ENCODE results near the gene SLC25A12.
"Not testable (repeated sequence)": the region's sequence is repeated elsewhere in the genome, so short reads cannot be mapped to it uniquely, and the experiment has no call there.

Gene SLC25A12

DNA sequence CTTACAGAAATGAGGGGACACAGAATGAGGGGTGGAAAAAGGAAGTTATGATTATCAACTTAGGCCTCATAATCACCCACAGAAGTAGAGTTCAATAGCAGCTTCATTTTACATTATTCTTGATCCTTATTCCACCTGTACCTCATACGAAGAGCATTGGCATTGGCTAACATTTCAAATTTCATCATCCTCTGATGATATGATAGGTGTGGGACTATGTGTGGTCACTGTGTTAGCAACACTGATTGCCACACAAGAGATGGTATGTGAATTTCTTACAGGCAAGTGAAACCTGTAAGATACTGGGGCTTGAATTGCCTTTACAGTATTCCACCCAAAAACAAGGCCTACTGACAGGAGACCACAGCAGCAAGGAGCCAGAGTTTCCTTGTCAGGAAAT lies 14.2 kb upstream of the SLC25A12 start:
- no peak for DNase-seq (ENCODE audit: low spot score)
- TF ChIP-seq, protein P1, sequence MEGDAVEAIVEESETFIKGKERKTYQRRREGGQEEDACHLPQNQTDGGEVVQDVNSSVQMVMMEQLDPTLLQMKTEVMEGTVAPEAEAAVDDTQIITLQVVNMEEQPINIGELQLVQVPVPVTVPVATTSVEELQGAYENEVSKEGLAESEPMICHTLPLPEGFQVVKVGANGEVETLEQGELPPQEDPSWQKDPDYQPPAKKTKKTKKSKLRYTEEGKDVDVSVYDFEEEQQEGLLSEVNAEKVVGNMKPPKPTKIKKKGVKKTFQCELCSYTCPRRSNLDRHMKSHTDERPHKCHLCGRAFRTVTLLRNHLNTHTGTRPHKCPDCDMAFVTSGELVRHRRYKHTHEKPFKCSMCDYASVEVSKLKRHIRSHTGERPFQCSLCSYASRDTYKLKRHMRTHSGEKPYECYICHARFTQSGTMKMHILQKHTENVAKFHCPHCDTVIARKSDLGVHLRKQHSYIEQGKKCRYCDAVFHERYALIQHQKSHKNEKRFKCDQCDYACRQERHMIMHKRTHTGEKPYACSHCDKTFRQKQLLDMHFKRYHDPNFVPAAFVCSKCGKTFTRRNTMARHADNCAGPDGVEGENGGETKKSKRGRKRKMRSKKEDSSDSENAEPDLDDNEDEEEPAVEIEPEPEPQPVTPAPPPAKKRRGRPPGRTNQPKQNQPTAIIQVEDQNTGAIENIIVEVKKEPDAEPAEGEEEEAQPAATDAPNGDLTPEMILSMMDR (IDR thresholded peaks at IDR 0.05; ENCODE audit: extremely low read depth, missing control alignments), result no peak

DNA sequence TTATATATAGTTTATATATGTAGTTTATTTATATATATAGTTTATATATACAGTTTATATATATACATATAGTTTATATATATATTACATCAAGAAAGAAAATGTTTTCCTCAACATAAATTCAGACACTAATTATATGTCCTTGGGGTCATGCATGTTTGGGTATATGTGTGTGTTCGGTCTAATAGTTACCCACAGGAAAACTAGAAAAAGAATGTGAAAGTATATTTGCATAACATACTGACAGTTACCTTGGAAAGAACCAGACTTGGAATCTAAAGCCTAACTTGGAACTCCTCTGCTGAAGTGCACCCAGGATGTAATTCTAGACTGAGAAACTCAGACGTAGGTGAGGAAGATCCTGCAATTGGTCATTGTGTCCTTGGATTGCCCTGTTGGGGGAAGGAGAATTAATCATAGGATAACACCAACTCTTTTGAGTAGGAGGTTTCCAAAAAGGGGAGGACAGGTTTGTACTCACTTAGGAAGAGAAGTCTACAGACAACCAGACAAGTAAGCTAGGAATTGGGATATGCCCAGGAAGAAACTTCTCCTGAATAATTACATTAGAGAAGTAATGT lies 8.9 kb upstream of the SLC25A12 start:
- DNase-seq (ENCODE audit: low spot score), result peak; percentile 24
- TF ChIP-seq, protein P1 (IDR thresholded peaks at IDR 0.05; ENCODE audit: extremely low read depth, missing control alignments), result no peak

DNA sequence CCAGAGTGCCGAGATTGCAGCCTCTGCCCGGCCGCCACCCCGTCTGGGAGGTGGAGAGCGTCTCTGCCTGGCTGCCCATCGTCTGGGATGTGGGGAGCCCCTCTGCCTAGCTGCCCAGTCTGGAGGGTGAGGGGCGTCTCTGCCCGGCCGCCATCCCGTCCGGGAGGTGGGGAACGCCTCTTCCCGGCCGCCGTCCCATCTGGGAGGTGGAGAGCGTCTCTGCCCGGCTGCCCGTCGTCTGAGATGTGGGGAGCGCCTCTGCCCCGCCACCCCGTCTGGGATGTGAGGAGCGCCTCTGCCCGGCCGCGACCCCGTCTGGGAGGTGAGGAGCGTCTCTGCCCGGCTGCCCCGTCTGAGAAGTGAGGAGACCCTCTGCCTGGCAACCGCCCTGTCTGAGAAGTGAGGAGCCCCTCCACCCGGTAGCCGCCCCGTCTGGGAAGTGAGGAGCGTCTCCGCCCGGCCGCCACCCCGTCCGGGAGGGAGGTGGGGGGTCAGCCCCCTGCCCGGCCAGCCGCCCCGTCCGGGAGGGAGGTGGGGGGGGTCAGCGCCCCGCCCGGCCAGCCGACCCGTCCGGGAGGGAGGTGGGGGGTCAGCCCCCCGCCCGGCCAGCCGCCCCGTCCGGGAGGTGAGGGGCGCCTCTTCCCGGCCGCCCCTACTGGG lies 5.7 kb upstream of the SLC25A12 start:
- not testable (repeated sequence) for DNase-seq (ENCODE audit: low spot score)

DNA sequence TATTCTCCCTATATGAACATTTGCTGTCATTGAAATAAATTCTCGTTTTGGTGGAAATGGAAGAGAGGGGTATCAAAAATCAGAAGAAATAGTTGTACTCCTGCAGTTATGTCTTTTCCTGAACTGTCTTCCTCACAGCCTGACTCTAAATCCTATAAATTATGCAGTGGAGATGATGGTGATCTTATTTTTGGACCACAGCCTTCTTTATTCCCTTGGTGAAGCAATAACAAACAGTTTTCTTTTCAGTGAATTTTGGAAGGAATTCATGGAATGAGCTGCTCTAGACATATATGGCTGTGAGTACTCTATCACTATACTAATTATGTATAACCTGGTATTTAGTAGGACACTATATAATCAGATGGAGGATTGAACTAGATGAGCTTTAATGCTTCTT lies 1.7 kb upstream of the SLC25A12 start:
- TF ChIP-seq, protein P1 (IDR thresholded peaks at IDR 0.05; ENCODE audit: extremely low read depth, missing control alignments), result no peak
- no peak for DNase-seq (ENCODE audit: low spot score)

DNA sequence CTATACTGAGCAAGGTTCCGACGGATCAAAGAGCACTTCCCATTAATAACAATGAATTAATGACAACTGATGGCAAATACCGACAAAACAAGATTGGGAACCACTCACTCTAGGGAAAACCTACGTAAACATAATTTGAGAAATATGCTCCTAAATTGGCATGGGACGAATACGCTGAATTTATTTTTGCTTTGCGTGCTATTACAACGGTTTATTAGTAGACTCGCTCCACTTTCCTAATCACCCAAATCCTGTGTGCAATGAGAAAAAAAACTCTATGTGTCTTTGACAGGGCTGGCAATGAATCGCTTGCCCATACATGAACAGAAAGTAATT lies 536 bp upstream of the SLC25A12 start:
- DNase-seq (ENCODE audit: low spot score), result no peak
- TF ChIP-seq, protein P1 (IDR thresholded peaks at IDR 0.05; ENCODE audit: extremely low read depth, missing control alignments), result no peak

DNA sequence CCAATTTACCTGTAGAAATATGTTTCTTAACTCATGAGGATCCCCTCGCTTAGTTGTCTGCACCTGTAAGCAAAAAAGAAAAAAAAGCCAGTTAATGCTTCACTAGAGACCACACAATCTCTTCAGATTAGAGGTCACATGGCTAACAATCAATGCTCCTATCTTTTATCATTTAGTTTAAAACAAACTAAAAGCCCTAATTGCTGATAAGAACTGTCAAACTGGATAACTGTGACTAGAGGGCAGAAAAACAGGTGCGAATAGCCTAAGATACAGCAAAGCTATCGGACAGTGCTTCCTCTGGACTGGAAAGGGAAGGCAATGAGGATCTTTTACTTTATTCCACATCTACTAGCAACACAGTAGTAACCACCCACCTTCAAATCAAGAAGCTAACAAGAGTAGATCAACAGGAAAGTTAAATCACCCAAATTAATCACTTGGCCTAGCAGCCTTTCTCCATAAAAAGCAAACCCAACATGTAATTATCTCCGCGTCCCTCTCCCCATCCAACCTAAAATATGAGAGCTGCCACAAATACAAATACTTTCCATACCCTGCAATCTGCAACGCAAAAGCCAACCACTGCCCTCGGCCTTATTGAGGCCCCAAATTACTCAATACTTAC lies 734 bp downstream of the SLC25A12 start:
- TF ChIP-seq, protein P1 (IDR thresholded peaks at IDR 0.05; ENCODE audit: extremely low read depth, missing control alignments), result no peak
- DNase-seq (ENCODE audit: low spot score), result no peak

DNA sequence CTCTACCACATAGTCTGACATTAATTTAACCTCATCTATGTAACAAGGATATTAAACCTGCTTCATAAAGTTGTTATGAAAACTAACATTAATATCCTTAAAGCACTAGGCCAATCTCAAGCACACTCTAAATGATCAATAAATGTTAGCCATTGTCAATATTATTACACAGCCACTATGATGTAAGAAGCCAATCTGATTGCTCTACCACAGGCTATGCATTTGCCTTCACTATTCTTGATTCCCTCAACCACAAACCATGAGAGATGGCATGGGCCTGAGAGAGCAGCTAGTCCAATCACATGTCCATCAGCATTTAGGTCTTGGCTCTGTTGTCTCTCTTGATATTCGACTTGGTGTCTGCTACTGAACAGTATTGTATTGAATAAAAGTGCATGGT lies 4.2 kb downstream of the SLC25A12 start:
- no peak for DNase-seq (ENCODE audit: low spot score)
- TF ChIP-seq, protein P1 (IDR thresholded peaks at IDR 0.05; ENCODE audit: extremely low read depth, missing control alignments), result no peak

DNA sequence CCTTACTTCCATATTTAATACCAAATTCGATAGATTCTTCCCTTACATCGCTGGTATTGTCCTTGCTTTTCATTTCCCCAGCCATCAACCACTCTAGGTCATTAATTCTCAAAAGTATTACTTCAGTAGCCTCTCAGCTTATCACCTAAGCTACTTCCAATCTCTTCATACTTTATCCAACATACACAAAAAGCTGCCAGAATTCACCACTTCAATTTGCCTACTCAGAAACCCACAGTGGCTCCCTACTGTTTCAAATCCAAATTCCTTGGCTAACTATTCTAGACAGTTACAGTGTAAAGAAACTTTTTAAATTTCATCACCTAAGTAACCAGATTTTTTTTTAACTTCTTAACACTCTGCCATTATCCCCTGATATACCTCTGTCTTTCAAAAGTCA lies 4.7 kb downstream of the SLC25A12 start:
- no peak for DNase-seq (ENCODE audit: low spot score)
- TF ChIP-seq, protein P1 (IDR thresholded peaks at IDR 0.05; ENCODE audit: extremely low read depth, missing control alignments), result no peak
